ENCODE measurements around the gene GP1BB. TPM values are rescaled to one million over a fixed set of nuclear protein-coding genes. Genes with fewer than 3 reads are reported as not detected.

GP1BB gene
- total RNA-seq, 3 donors from 2014 or later (not counting 1 experiment from before 2014, with no cell fraction given), result 0.39 to 7.8 (median 4.2) TPM

DNA sequence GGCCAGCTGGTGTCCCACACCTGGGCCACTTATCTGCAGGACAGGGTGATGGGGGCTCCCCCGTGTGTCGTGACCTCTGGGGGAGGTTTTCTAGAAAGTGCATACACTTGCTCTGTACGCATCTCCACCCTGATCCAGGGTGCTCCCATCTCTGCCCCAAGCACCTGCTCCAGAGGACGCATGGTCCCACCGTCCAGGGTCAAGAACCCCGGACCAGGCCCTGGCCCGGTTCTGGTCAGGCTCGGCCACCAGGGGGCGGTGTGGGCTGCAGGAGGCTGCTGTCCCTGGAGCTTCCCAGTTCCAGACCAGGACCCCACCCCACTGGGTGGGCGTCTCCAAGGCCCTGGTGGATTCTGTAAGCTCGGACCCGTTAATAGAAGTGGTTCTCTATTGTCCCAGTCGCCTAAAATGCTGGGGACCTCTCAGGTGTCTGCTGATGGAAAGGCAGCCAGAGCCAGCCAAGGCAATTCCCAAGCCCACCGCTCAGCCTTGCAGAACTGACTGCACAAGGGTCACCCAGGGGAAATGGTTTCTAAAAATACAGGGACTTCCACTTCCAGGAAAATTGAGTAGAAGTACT, 43.7 kb upstream of the GP1BB start:
- ATAC-seq (peak in 2 of 3 donors; percentile 56 to 57), DNase-seq (peak; percentile 32 to 60)
- Histone ChIP-seq H3K9me3 (ENCODE audit: control insufficient read depth, insufficient read depth, low read length) (no peaks in the 10 kb centered on the region), H3K27me3 (ENCODE audit: control insufficient read depth, insufficient read depth, low read length) (peaks cover 3% of the 10 kb centered on the region), H3K4me3 (ENCODE audit: low read length) (no peak overlapping the region), H3K36me3 (ENCODE audit: control insufficient read depth, insufficient read depth, low read length) (no peaks in the 10 kb centered on the region), H3K27ac (ENCODE audit: low read length) (no peak overlapping the region), H3K4me1 (ENCODE audit: control insufficient read depth, insufficient read depth, low read length) (no peaks in the 10 kb centered on the region)
- intact Hi-C loops (cut with micrococcal nuclease), result loop anchor here (5.0 kb wide), 1 partner anchor 38 kb away; no protein-coding TSS in a partner anchor
- TF ChIP-seq, protein P1, sequence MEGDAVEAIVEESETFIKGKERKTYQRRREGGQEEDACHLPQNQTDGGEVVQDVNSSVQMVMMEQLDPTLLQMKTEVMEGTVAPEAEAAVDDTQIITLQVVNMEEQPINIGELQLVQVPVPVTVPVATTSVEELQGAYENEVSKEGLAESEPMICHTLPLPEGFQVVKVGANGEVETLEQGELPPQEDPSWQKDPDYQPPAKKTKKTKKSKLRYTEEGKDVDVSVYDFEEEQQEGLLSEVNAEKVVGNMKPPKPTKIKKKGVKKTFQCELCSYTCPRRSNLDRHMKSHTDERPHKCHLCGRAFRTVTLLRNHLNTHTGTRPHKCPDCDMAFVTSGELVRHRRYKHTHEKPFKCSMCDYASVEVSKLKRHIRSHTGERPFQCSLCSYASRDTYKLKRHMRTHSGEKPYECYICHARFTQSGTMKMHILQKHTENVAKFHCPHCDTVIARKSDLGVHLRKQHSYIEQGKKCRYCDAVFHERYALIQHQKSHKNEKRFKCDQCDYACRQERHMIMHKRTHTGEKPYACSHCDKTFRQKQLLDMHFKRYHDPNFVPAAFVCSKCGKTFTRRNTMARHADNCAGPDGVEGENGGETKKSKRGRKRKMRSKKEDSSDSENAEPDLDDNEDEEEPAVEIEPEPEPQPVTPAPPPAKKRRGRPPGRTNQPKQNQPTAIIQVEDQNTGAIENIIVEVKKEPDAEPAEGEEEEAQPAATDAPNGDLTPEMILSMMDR (IDR thresholded peaks at IDR 0.05), result peak; percentile 70
- no peaks in the 10 kb centered on the region for H3K9me3 Mint-ChIP-seq
- H3K4me3 Mint-ChIP-seq, result no peak overlapping the region
- peaks cover 16 to 33% of the 10 kb centered on the region in 2 donors for H3K27me3 Mint-ChIP-seq (ENCODE audit: low read depth in 2 of 2)
- H3K27ac Mint-ChIP-seq, result no peak overlapping the region
- H3K36me3 Mint-ChIP-seq, result no peaks in the 10 kb centered on the region
- H3K4me1 Mint-ChIP-seq, result no peaks in the 10 kb centered on the region
- WGBS (ENCODE audit: insufficient coverage), result 49% methylated on average over 14 of the region's 14 CpGs

DNA sequence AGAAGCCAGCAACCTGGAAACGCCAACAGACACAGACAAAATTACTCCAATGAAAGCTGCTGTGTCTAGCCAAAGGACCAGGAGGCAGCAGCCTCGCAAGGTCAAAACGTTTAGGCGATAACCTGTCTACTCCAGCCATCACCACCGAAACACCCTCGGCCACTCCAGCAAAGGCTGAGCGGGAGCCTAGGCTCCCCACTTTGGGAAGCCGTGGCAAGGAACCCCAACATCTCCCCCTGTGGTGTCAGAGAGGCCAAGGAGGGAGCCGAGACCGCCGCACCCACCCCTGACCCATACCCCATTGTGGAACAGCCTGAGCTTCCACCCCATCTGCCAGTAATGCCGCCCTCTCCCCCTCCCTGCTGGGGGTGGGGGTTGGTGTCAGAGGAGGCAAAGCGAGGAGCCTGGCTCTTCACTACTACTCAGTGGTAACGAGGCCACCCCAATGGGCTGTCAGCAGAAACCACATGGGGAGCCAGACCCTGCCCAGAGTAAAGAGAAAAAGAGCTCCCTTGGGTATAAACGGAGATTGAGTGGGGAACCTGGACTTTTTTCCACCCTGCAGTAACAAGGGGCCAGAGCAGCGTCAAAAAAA, 43.0 kb upstream of the GP1BB start:
- Histone ChIP-seq H3K9me3 (ENCODE audit: control insufficient read depth, insufficient read depth, low read length) (no peaks in the 10 kb centered on the region), H3K4me1 (ENCODE audit: control insufficient read depth, insufficient read depth, low read length) (no peaks in the 10 kb centered on the region), H3K27ac (ENCODE audit: low read length) (no peak overlapping the region), H3K4me3 (ENCODE audit: low read length) (no peak overlapping the region), H3K27me3 (ENCODE audit: control insufficient read depth, insufficient read depth, low read length) (peaks cover 3% of the 10 kb centered on the region), H3K36me3 (ENCODE audit: control insufficient read depth, insufficient read depth, low read length) (no peaks in the 10 kb centered on the region)
- H3K27ac Mint-ChIP-seq, result no peak overlapping the region
- DNase-seq, result no peak
- 90% methylated on average over 11 of the region's 16 CpGs for WGBS (ENCODE audit: insufficient coverage)
- H3K27me3 Mint-ChIP-seq (ENCODE audit: low read depth in 2 of 2), result peaks cover 16 to 33% of the 10 kb centered on the region in 2 donors
- no peaks in the 10 kb centered on the region for H3K4me1 Mint-ChIP-seq
- TF ChIP-seq, protein P1 (IDR thresholded peaks at IDR 0.05), result no peak
- no peak overlapping the region for H3K4me3 Mint-ChIP-seq
- intact Hi-C loops (cut with micrococcal nuclease), result no loop called here
- no peaks in the 10 kb centered on the region for H3K9me3 Mint-ChIP-seq
- no peaks in the 10 kb centered on the region for H3K36me3 Mint-ChIP-seq
- no peak for ATAC-seq

DNA sequence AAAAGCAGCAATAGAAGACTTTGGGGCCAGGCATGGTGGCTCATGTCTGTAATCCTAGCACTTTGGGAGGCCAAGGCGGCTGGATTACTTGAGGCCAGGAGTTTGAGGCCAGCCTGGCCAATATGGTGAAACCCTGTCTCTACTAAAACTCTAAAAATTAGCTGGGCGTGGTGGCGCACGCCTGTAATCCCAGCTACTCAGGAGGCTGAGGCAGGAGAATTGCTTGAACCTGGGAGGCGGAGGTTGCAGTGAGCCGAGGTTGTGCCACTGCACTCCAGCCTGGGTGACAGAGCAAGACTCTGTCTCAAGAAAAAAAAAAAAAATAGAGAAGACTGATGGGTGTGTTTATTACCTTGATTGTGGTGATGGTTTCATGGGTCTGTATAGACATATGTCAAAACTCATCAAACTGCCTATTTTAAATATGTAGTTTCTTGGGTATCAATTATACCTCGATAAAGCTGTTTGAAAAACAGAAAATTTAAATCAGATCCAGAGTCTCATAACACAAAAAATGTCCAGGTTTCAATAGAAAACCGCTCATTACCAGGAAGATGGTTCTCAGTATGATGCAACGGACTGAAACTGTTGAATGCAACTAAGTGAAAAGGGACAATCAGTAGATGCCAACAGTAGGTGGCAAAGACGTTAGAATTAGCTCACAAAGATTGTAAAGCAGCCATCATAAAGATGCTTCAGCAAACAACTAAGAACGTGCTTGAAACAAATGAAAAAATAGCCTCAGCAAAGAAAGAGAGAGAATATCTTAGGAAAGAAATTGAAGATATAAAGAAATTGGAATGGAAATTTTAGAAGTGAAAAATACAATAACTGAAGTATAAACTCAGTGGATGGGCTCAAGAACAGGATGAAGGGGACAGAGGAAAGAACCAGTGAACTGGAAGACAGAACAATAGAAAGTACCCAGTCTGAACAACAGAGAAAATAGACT, 42.2 kb upstream of the GP1BB start:
- Histone ChIP-seq H3K4me1 (ENCODE audit: control insufficient read depth, insufficient read depth, low read length) (no peaks in the 10 kb centered on the region), H3K36me3 (ENCODE audit: control insufficient read depth, insufficient read depth, low read length) (no peaks in the 10 kb centered on the region), H3K4me3 (ENCODE audit: low read length) (no peak overlapping the region), H3K27me3 (ENCODE audit: control insufficient read depth, insufficient read depth, low read length) (peaks cover 3% of the 10 kb centered on the region), H3K27ac (ENCODE audit: low read length) (no peak overlapping the region), H3K9me3 (ENCODE audit: control insufficient read depth, insufficient read depth, low read length) (no peaks in the 10 kb centered on the region)
- Mint-ChIP-seq H3K36me3 (no peaks in the 10 kb centered on the region), H3K27ac (no peak overlapping the region), H3K4me3 (no peak overlapping the region), H3K27me3 (ENCODE audit: low read depth in 2 of 2) (peaks cover 16 to 33% of the 10 kb centered on the region in 2 donors), H3K9me3 (no peaks in the 10 kb centered on the region), H3K4me1 (no peaks in the 10 kb centered on the region)
- intact Hi-C loops (cut with micrococcal nuclease), result no loop called here
- TF ChIP-seq, protein P1 (IDR thresholded peaks at IDR 0.05), result no peak
- no peak for ATAC-seq
- no peak for DNase-seq
- 91% methylated on average over 10 of the region's 11 CpGs for WGBS (ENCODE audit: insufficient coverage)
